Activated T-cell treated with anti-CD3 and anti-CD28 coated beads, Interleukin-2, amount 50 U/mL, for 24 hours (primary cell): ENCODE results near the gene EIF4G1.
"Not testable (repeated sequence)": the region's sequence is repeated elsewhere in the genome, so short reads cannot be mapped to it uniquely, and the experiment has no call there.

Experiments
- DNase-seq: peaks from one replicate; pipeline ENCODE4 v3.0.0-alpha.2; 2020
- H3K27ac Mint-ChIP-seq: 2 replicates; pipeline ENCODE4 v1.8.0; 2020; ENCODE audit warnings: mild to moderate bottlenecking, mixed read lengths
- H3K27me3 Mint-ChIP-seq: 2 replicates; pipeline ENCODE4 v1.8.0; 2020; ENCODE audit warnings: mixed read lengths
- H3K36me3 Mint-ChIP-seq: 2 replicates; pipeline ENCODE4 v1.8.0; 2020; ENCODE audit warnings: low read depth, mixed read lengths
- H3K4me1 Mint-ChIP-seq: 2 replicates; pipeline ENCODE4 v1.8.0; 2020; ENCODE audit warnings: low read depth, mixed read lengths
- H3K4me3 Mint-ChIP-seq: 2 replicates; pipeline ENCODE4 v1.8.0; 2020; ENCODE audit warnings: mild to moderate bottlenecking, moderate library complexity, mixed read lengths
- H3K9me3 Mint-ChIP-seq: 2 replicates; pipeline ENCODE4 v1.8.0; 2020; ENCODE audit warnings: mixed read lengths

EIF4G1 gene

DNA sequence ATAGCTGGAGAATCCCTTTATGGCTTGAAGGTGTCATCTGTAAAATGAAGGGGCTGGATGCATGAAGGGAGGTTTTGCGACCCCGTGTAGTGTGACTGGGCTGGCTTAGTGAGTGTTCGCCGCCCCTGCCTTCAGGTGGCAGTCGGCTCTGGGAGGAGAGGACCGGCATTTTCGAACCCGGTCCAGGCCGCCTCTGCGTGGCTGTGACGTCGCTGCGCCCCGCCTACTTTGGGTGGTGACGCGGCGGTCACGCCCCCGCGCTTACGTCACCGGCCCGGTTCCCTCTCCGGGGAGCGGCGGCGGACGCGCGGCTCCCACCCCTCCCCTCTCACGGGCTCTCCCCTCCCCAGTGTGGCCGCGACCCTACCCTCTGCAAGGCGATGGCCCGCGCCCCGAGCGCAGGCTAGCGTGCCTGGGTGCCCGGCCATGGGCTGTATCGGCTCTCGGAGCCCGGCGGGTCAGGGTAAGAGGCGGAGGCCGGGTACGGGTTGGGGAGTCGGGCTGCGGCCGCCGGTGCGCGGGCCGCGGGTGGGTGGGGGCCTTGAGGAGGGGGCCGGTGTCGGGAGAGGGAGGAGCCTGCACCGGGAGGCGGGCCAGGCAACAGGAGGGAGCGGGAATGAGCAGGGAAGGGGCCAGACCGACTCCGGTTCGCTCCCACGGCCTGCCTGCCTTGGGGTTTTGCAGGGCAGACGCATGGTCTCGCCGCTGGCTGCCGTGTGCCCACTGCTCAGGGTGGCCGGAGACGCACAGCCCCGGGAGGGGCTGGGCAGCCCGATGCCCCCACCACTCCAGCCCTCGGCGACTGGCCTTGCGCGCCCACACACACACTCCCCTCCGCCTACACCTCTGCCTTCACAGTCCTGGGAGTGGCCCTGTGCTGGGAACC, 21.5 kb downstream of the EIF4G1 start:
- Mint-ChIP-seq H3K4me3 (peak overlapping the region; percentile 79), H3K36me3 (peaks cover 51% of the 10 kb centered on the region), H3K27me3 (no peaks in the 10 kb centered on the region), H3K4me1 (peaks cover 66% of the 10 kb centered on the region), H3K9me3 (no peaks in the 10 kb centered on the region), H3K27ac (peak overlapping the region; percentile 94)
- DNase-seq = peak; percentile 96

GRCh38 chr3:184336547-184337398, 22.4 kb downstream of the EIF4G1 start:
- Mint-ChIP-seq H3K27ac (peak overlapping the region; percentile 83), H3K9me3 (no peaks in the 10 kb centered on the region), H3K27me3 (no peaks in the 10 kb centered on the region), H3K36me3 (peaks cover 44% of the 10 kb centered on the region), H3K4me1 (peaks cover 58% of the 10 kb centered on the region), H3K4me3 (peak overlapping the region; percentile 79)
- no peak for DNase-seq

DNA sequence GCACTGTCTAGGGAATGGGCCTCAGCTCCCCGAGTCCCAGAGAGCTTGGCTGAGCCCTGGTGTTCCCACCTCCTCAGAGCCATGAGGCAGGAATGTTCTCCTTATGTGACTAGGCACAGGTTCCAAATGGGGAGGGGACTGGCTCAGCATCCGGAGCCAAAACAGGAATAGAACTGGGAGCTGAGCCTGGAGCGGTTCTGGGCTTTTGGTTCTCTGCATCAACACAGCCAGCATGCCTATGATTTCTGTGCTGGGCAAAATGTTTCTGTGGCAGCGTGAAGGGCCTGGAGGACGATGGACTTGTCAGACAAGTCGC, 23.0 kb downstream of the EIF4G1 start, which contains the start of gene FAM131A:
TSS of gene FAM131A (plus strand) at position 202 of the 316 bp plus-strand sequence. CDS start at position 233, 31 bp downstream.
- H3K4me1 Mint-ChIP-seq = peaks cover 52% of the 10 kb centered on the region
- peaks cover 39% of the 10 kb centered on the region for H3K36me3 Mint-ChIP-seq
- DNase-seq = no peak
- no peaks in the 10 kb centered on the region for H3K27me3 Mint-ChIP-seq
- peak within 1 kb of the TSS; percentile 79 for H3K4me3 Mint-ChIP-seq
- peak within 1 kb of the TSS; percentile 83 for H3K27ac Mint-ChIP-seq
- H3K9me3 Mint-ChIP-seq = no peaks in the 10 kb centered on the region

- Mint-ChIP-seq H3K4me3 (peak overlapping the region; percentile 7), H3K36me3 (peaks cover 37% of the 10 kb centered on the region), H3K9me3 (no peaks in the 10 kb centered on the region), H3K4me1 (peaks cover 46% of the 10 kb centered on the region), H3K27me3 (no peaks in the 10 kb centered on the region), H3K27ac (peak overlapping the region; percentile 20)
- no peak for DNase-seq
These were observed 23.6 kb downstream of the EIF4G1 start for GRCh38 chr3:184337981-184338380.

GRCh38 chr3:184338511-184338945, 24.1 kb downstream of the EIF4G1 start:
- H3K27ac Mint-ChIP-seq = peak overlapping the region; percentile 20
- no peaks in the 10 kb centered on the region for H3K27me3 Mint-ChIP-seq
- DNase-seq = no peak

DNA sequence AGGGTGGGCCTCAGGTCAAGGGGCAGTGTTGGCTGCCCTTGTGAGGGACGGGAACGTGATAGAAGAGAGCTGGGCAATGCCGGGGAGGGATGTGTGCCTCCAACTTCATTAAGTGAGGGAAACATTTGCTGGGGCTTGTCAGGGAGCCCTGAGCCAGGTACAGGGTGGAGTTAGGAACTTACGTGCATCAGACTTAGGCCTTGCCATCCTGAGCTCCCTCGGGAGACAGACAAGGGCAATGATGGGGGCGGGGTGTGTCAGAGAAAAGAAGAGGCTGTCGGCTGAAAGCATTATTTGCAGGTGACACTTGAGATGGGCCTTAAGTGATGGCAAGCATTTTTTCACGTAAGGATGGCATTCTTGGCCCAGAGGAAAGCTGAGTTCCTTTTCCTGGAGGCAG, 24.6 kb downstream of the EIF4G1 start:
- H3K9me3 Mint-ChIP-seq = no peaks in the 10 kb centered on the region
- H3K36me3 Mint-ChIP-seq = peaks cover 29% of the 10 kb centered on the region
- H3K4me3 Mint-ChIP-seq = no peak overlapping the region
- H3K4me1 Mint-ChIP-seq = peaks cover 35% of the 10 kb centered on the region
- no peaks in the 10 kb centered on the region for H3K27me3 Mint-ChIP-seq
- no peak overlapping the region for H3K27ac Mint-ChIP-seq
- no peak for DNase-seq

More at GRCh38 chr3:184338511-184338945, 24.1 kb downstream of the EIF4G1 start:
- Mint-ChIP-seq H3K36me3 (peaks cover 34% of the 10 kb centered on the region), H3K9me3 (no peaks in the 10 kb centered on the region), H3K4me1 (peaks cover 40% of the 10 kb centered on the region), H3K4me3 (no peak overlapping the region)

GRCh38 chr3:184339451-184340135, 25.2 kb downstream of the EIF4G1 start:
- not testable (repeated sequence) for H3K4me3 Mint-ChIP-seq, H3K9me3 Mint-ChIP-seq, DNase-seq, H3K27ac Mint-ChIP-seq, H3K27me3 Mint-ChIP-seq
- Mint-ChIP-seq H3K4me1 (peaks cover 30% of the 10 kb centered on the region), H3K36me3 (peaks cover 23% of the 10 kb centered on the region)

DNA sequence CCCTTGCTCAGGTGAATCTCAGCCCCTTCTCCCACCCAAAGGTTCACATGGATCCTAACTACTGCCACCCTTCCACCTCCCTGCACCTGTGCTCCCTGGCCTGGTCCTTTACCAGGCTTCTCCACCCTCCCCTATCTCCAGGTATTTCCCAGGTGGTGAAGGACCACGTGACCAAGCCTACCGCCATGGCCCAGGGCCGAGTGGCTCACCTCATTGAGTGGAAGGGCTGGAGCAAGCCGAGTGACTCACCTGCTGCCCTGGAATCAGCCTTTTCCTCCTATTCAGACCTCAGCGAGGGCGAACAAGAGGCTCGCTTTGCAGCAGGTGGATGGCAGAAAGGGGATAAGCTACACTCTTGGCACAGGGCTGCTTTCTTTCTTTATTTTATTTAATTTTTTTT, 27.5 kb downstream of the EIF4G1 start:
- DNase-seq = no peak
- no peak overlapping the region for H3K4me3 Mint-ChIP-seq
- H3K9me3 Mint-ChIP-seq = no peaks in the 10 kb centered on the region
- H3K27ac Mint-ChIP-seq = no peak overlapping the region
- H3K36me3 Mint-ChIP-seq = peaks cover 19% of the 10 kb centered on the region
- H3K4me1 Mint-ChIP-seq = peaks cover 14% of the 10 kb centered on the region
- H3K27me3 Mint-ChIP-seq = no peaks in the 10 kb centered on the region

DNA sequence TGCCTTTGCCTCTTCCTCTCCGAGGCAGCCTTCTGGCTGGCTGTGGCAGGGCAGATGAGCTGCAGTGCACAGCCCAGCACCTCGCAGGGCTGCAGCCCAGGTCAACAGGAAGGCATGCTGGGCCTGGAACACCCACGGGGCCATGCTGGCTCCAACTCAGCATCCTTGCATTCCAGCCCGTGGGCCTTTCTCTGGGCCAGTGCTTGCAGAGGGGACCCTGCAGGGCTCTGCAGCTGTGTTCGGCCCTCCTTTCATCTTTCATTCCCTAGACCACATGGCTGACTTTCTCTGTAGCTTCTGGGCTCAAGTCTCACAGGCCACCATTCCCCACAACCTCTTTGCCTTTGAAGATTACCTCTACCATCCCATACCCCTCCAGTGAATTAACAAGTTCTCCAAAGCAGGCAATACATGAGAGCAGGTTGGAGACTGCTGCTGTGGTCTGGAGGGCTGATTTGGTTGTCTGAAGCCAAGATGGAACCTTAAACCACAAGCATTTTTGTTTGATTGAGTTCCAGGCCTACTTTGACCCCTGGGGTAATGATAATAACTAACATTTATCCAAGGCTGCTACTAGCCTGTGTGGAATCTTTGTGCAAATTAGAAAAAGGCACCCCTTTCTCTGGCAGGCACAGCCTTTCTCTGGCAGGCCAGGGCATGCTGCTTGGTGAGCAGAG, 28.9 kb downstream of the EIF4G1 start:
- Mint-ChIP-seq H3K9me3 (no peaks in the 10 kb centered on the region), H3K4me1 (peaks cover under 1% of the 10 kb centered on the region), H3K27me3 (no peaks in the 10 kb centered on the region), H3K27ac (peak overlapping the region; percentile 35), H3K36me3 (peaks cover 15% of the 10 kb centered on the region), H3K4me3 (no peak overlapping the region)
- no peak for DNase-seq

DNA sequence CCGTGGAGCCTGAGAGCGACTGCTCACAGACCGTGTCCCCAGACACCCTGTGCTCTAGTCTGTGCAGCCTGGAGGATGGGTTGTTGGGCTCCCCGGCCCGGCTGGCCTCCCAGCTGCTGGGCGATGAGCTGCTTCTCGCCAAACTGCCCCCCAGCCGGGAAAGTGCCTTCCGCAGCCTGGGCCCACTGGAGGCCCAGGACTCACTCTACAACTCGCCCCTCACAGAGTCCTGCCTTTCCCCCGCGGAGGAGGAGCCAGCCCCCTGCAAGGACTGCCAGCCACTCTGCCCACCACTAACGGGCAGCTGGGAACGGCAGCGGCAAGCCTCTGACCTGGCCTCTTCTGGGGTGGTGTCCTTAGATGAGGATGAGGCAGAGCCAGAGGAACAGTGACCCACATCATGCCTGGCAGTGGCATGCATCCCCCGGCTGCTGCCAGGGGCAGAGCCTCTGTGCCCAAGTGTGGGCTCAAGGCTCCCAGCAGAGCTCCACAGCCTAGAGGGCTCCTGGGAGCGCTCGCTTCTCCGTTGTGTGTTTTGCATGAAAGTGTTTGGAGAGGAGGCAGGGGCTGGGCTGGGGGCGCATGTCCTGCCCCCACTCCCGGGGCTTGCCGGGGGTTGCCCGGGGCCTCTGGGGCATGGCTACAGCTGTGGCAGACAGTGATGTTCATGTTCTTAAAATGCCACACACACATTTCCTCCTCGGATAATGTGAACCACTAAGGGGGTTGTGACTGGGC, 30.3 kb downstream of the EIF4G1 start:
- H3K27me3 Mint-ChIP-seq = no peaks in the 10 kb centered on the region
- H3K9me3 Mint-ChIP-seq = no peaks in the 10 kb centered on the region
- no peak overlapping the region for H3K4me3 Mint-ChIP-seq
- H3K27ac Mint-ChIP-seq = no peak overlapping the region
- H3K36me3 Mint-ChIP-seq = peaks cover 15% of the 10 kb centered on the region
- no peaks in the 10 kb centered on the region for H3K4me1 Mint-ChIP-seq
- no peak for DNase-seq

DNA sequence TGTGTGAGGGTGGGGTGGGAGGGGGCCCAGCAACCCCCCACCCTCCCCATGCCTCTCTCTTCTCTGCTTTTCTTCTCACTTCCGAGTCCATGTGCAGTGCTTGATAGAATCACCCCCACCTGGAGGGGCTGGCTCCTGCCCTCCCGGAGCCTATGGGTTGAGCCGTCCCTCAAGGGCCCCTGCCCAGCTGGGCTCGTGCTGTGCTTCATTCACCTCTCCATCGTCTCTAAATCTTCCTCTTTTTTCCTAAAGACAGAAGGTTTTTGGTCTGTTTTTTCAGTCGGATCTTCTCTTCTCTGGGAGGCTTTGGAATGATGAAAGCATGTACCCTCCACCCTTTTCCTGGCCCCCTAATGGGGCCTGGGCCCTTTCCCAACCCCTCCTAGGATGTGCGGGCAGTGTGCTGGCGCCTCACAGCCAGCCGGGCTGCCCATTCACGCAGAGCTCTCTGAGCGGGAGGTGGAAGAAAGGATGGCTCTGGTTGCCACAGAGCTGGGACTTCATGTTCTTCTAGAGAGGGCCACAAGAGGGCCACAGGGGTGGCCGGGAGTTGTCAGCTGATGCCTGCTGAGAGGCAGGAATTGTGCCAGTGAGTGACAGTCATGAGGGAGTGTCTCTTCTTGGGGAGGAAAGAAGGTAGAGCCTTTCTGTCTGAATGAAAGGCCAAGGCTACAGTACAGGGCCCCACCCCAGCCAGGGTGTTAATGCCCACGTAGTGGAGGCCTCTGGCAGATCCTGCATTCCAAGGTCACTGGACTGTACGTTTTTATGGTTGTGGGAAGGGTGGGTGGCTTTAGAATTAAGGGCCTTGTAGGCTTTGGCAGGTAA, 31.1 kb downstream of the EIF4G1 start:
- Mint-ChIP-seq H3K9me3 (no peaks in the 10 kb centered on the region), H3K36me3 (peaks cover 15% of the 10 kb centered on the region), H3K4me1 (no peaks in the 10 kb centered on the region)

DNA sequence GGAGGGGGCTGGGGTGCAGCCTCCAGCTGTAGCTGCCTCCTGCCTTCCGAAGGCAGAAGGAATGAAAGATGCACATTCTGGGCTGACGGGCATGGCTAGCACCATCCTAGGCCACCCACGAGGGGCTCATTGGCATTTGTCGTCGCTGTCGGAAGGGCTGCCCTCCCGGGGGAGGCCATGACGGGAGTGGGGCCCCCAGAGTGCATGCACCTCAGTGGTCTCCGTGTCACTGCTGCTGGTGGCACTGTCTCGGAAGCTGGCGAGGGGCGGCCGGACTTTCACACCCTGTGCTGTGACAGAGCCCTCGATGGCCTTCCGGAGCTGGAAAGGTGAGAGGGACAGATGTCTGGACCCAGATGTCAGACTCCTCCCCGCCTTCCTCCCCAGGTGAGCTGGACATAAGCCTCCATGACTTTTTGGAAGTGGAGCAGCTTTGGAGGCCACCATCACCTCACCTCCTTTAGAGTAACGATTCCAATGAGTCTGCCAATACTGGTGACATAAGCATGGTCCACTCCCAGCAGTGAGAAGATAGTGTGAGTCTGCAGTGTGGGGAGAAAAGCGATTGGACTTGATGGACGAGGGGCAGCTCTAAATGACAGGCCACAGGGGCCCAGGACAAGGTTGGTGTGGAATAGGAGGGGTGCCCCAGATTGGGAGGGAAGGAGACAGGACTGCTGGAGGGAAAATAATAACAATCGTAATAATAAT, 32.2 kb downstream of the EIF4G1 start:
- Mint-ChIP-seq H3K36me3 (peaks cover 20% of the 10 kb centered on the region), H3K27ac (no peak overlapping the region)

More for the DNA sequence above, 31.1 kb downstream of the EIF4G1 start:
- H3K27me3 Mint-ChIP-seq = no peaks in the 10 kb centered on the region
- no peak for DNase-seq
- no peak overlapping the region for H3K27ac Mint-ChIP-seq
- H3K4me3 Mint-ChIP-seq = no peak overlapping the region

More for the DNA sequence above, 32.2 kb downstream of the EIF4G1 start:
- no peak for DNase-seq
- H3K4me1 Mint-ChIP-seq = no peaks in the 10 kb centered on the region
- H3K4me3 Mint-ChIP-seq = no peak overlapping the region
- H3K27me3 Mint-ChIP-seq = no peaks in the 10 kb centered on the region
- no peaks in the 10 kb centered on the region for H3K9me3 Mint-ChIP-seq
